ENCODE results near the gene FCHSD2. TPM values are rescaled to one million over a fixed set of nuclear protein-coding genes. Genes with fewer than 3 reads are reported as not detected.
"Not testable (repeated sequence)": the region's sequence is repeated elsewhere in the genome, so short reads cannot be mapped to it uniquely, and the experiment has no call there.

The FCHSD2 gene
- total and polyA plus RNA-seq, 2 donors from 2014 or later = 8.0 to 58.7 TPM

DNA sequence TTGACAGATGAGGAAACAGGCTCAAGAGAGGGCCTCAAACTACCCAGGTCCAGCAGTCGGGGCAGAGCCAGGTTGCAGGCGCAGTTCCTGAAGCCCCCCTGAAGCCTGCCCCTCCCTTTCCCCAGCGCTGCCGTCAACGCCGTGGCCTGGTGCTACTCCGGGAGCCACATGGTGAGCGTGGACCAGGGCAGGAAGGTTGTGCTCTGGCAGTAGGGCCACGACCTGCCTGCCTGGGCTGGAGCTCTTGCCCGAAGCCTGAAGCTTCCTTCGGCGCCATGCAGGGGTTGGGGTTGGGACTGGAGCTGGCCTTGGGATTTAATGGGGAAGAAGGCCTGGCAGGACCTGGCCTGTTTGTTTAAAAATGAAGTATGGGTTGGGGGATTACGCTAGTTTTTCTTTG, 312.9 kb downstream of the FCHSD2 start:
- TF ChIP-seq, protein P1, sequence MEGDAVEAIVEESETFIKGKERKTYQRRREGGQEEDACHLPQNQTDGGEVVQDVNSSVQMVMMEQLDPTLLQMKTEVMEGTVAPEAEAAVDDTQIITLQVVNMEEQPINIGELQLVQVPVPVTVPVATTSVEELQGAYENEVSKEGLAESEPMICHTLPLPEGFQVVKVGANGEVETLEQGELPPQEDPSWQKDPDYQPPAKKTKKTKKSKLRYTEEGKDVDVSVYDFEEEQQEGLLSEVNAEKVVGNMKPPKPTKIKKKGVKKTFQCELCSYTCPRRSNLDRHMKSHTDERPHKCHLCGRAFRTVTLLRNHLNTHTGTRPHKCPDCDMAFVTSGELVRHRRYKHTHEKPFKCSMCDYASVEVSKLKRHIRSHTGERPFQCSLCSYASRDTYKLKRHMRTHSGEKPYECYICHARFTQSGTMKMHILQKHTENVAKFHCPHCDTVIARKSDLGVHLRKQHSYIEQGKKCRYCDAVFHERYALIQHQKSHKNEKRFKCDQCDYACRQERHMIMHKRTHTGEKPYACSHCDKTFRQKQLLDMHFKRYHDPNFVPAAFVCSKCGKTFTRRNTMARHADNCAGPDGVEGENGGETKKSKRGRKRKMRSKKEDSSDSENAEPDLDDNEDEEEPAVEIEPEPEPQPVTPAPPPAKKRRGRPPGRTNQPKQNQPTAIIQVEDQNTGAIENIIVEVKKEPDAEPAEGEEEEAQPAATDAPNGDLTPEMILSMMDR (IDR thresholded peaks at IDR 0.05; ENCODE audit: borderline replicate concordance, extremely low read depth, insufficient read depth) = no peak
- no peak for DNase-seq
- H3K27ac ChIP-seq (ENCODE audit: low read depth in 2 of 2, low read length in 2 of 2) = no peak overlapping the region
- FAIRE-seq = no peak
- H3K36me3 ChIP-seq (ENCODE audit: control insufficient read depth in 2 of 3, insufficient read depth in 3 of 3, low read length in 3 of 3) = no peaks in the 10 kb centered on the region
- intact Hi-C loops (cut with DNase I) = no loop called here
- no peak overlapping the region for H3K9ac ChIP-seq (ENCODE audit: low read length in 3 of 3)
- H3K4me3 ChIP-seq (ENCODE audit: low read length in 3 of 3) = no peak overlapping the region
- H3K4me1 ChIP-seq (ENCODE audit: control insufficient read depth in 2 of 3, insufficient read depth in 2 of 3, low read depth in 1 of 3, low read length in 3 of 3) = peaks cover 0 to 13% (median 0%) of the 10 kb centered on the region in 3 donors
- no peaks in the 10 kb centered on the region for H3K9me3 ChIP-seq (ENCODE audit: control insufficient read depth in 2 of 3, insufficient read depth in 1 of 3, low read length in 3 of 3)
- H3K27me3 ChIP-seq (ENCODE audit: control insufficient read depth, insufficient read depth, low read length) = no peaks in the 10 kb centered on the region

DNA sequence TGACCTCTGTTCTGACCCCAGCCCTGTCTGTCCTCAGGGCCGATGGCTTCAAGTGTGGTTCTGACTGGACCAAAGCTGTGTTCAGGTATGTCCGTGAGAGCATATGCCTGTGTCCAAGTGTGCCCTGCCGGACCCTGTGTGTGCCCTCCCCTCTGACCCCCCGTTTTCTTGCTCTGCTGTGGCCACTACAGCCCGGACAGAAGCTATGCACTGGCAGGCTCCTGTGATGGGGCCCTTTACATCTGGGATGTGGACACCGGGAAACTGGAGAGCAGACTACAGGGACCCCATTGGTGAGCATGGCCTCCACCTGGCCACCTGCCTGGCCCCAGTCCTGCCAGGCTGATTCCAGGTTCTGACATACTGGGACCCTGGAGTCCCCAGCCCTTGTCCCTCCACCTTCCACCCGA, 313.4 kb downstream of the FCHSD2 start:
- Histone ChIP-seq H3K27me3 (ENCODE audit: control insufficient read depth, insufficient read depth, low read length) (no peaks in the 10 kb centered on the region), H3K4me1 (ENCODE audit: control insufficient read depth in 2 of 3, insufficient read depth in 2 of 3, low read depth in 1 of 3, low read length in 3 of 3) (peaks cover 0 to 13% (median 0%) of the 10 kb centered on the region in 3 donors), H3K4me3 (ENCODE audit: low read length in 3 of 3) (no peak overlapping the region), H3K27ac (ENCODE audit: low read depth in 2 of 2, low read length in 2 of 2) (no peak overlapping the region), H3K9me3 (ENCODE audit: control insufficient read depth in 2 of 3, insufficient read depth in 1 of 3, low read length in 3 of 3) (no peaks in the 10 kb centered on the region), H3K36me3 (ENCODE audit: control insufficient read depth in 2 of 3, insufficient read depth in 3 of 3, low read length in 3 of 3) (no peaks in the 10 kb centered on the region), H3K9ac (ENCODE audit: low read length in 3 of 3) (no peak overlapping the region)
- intact Hi-C loops (cut with DNase I) = no loop called here
- no peak for FAIRE-seq
- no peak for DNase-seq
- TF ChIP-seq, protein P1 (IDR thresholded peaks at IDR 0.05; ENCODE audit: borderline replicate concordance, extremely low read depth, insufficient read depth) = no peak

DNA sequence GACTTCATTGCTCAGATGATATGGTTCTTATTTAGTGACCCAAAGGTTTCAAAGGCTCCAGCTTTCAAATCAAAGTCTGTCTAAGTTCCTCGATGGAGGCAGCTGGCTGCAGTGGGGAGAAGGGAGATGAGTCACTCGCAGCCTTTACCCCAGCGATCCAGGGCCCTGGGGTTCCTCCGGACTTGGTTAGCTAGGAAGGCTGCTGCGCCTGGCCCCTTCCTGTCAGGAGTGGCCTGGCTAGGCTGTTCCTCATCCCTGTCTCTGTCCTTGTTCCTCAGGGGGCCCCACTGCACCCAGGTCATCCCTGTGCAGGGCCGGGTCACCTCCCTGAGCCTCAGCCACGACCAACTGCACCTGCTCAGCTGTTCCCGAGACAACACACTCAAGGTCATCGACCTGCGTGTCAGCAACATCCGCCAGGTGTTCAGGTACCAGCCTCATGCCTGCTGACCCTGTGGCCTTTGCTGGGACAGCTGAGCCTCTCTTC, 314.0 kb downstream of the FCHSD2 start:
- DNase-seq = no peak
- intact Hi-C loops (cut with DNase I) = no loop called here
- H3K27me3 ChIP-seq (ENCODE audit: control insufficient read depth, insufficient read depth, low read length) = no peaks in the 10 kb centered on the region
- no peaks in the 10 kb centered on the region for H3K9me3 ChIP-seq (ENCODE audit: control insufficient read depth in 2 of 3, insufficient read depth in 1 of 3, low read length in 3 of 3)
- no peak overlapping the region for H3K9ac ChIP-seq (ENCODE audit: low read length in 3 of 3)
- no peak overlapping the region for H3K4me3 ChIP-seq (ENCODE audit: low read length in 3 of 3)
- FAIRE-seq = no peak
- TF ChIP-seq, protein P1 (IDR thresholded peaks at IDR 0.05; ENCODE audit: borderline replicate concordance, extremely low read depth, insufficient read depth) = no peak
- H3K36me3 ChIP-seq (ENCODE audit: control insufficient read depth in 2 of 3, insufficient read depth in 3 of 3, low read length in 3 of 3) = no peaks in the 10 kb centered on the region
- peak overlapping the region in 1 of 2 donors; percentile 60 for H3K27ac ChIP-seq (ENCODE audit: low read depth in 2 of 2, low read length in 2 of 2)
- peaks cover 0 to 13% (median 0%) of the 10 kb centered on the region in 3 donors for H3K4me1 ChIP-seq (ENCODE audit: control insufficient read depth in 2 of 3, insufficient read depth in 2 of 3, low read depth in 1 of 3, low read length in 3 of 3)

DNA sequence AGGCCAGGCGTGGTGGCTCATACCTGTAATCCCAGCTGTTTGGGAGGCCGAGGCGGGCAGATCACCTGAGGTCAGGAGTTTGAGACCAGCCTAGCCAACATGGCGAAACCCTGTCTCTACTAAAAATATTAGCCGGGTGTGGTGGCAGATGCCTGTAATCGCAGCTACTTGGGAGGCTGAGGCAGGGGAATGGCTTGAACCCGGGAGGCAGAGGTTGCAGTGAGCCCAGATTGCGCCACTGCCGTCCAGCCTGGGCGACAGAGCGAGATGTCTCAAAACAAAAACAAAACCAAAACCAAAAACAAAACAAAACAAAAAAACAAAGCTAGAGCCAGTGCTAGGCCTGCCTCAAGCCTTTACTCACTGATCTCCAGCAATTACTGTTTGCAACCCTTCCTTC, 314.5 kb downstream of the FCHSD2 start:
- FAIRE-seq; H3K9me3 ChIP-seq (ENCODE audit: control insufficient read depth in 2 of 3, insufficient read depth in 1 of 3, low read length in 3 of 3); H3K9ac ChIP-seq (ENCODE audit: low read length in 3 of 3); intact Hi-C loops (cut with DNase I); DNase-seq; H3K4me3 ChIP-seq (ENCODE audit: low read length in 3 of 3); H3K27me3 ChIP-seq (ENCODE audit: control insufficient read depth, insufficient read depth, low read length); H3K36me3 ChIP-seq (ENCODE audit: control insufficient read depth in 2 of 3, insufficient read depth in 3 of 3, low read length in 3 of 3): not testable (repeated sequence)
- Histone ChIP-seq H3K4me1 (ENCODE audit: control insufficient read depth in 2 of 3, insufficient read depth in 2 of 3, low read depth in 1 of 3, low read length in 3 of 3) (peaks cover 0 to 11% (median 0%) of the 10 kb centered on the region in 3 donors), H3K27ac (ENCODE audit: low read depth in 2 of 2, low read length in 2 of 2) (peak overlapping the region; percentile 53 to 60)

Data from kidney (tissue), 14 donors.